ENCODE data around the gene CNTNAP2. TPM values are rescaled to one million over a fixed set of nuclear protein-coding genes. Genes with fewer than 3 reads are reported as not detected.

The CNTNAP2 gene
- total RNA-seq, 2 experiments from 2014 or later, result not detected

DNA sequence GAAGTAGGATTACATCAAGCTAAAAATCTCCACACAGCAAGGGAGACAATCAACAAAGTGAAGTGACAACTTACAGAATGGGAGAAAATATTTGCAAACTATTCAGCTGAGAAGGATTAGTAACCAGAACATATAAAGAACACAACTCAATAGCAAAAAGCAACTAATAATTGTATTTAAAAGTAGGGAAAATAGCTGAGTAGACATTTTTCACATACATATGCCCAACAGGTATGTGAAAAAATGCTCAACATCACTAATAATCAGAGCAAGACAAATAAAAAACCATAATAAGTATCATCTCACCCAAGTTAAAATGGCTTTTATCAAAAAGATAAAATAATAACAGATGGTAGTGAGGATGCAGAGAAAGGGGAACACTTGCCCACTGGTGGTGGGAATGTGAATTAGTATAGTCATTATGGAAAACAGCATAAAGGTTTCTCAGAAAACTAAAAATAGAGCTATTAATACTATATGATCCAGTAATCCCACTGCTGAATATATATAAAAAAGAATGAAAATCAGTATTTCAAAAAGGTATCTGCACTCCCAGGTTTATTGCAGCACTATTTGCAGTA, 1689.5 kb downstream of the CNTNAP2 start:
- H3K9me3 ChIP-seq (ENCODE audit: control insufficient read depth in 1 of 2, insufficient read depth in 1 of 2, low read length in 2 of 2), result peaks cover 0 to 7% of the 10 kb centered on the region in 2 experiments
- no peaks in the 10 kb centered on the region for H3K36me3 ChIP-seq (ENCODE audit: insufficient read depth, low read length)
- no peaks in the 10 kb centered on the region for H3K4me1 ChIP-seq (ENCODE audit: insufficient read depth, low read length)
- no peaks in the 10 kb centered on the region for H3K27me3 ChIP-seq (ENCODE audit: control insufficient read depth in 1 of 2, insufficient read depth in 2 of 2, low read length in 2 of 2)
- intact Hi-C loops (cut with DNase I, micrococcal nuclease), result no loop called here
- H3K27ac Mint-ChIP-seq, result no peak overlapping the region
- POLR2A ChIA-PET, result no interaction called here
- ATAC-seq (ENCODE audit: poor library complexity) (no peak), DNase-seq (no peak)
- H3K4me1 Mint-ChIP-seq (ENCODE audit: low read depth), result no peaks in the 10 kb centered on the region
- TF ChIP-seq, protein P1, sequence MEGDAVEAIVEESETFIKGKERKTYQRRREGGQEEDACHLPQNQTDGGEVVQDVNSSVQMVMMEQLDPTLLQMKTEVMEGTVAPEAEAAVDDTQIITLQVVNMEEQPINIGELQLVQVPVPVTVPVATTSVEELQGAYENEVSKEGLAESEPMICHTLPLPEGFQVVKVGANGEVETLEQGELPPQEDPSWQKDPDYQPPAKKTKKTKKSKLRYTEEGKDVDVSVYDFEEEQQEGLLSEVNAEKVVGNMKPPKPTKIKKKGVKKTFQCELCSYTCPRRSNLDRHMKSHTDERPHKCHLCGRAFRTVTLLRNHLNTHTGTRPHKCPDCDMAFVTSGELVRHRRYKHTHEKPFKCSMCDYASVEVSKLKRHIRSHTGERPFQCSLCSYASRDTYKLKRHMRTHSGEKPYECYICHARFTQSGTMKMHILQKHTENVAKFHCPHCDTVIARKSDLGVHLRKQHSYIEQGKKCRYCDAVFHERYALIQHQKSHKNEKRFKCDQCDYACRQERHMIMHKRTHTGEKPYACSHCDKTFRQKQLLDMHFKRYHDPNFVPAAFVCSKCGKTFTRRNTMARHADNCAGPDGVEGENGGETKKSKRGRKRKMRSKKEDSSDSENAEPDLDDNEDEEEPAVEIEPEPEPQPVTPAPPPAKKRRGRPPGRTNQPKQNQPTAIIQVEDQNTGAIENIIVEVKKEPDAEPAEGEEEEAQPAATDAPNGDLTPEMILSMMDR (IDR thresholded peaks at IDR 0.05), result no peak
- H3K27me3 Mint-ChIP-seq, result no peaks in the 10 kb centered on the region
- no peaks in the 10 kb centered on the region for H3K9me3 Mint-ChIP-seq
- no peaks in the 10 kb centered on the region for H3K36me3 Mint-ChIP-seq (ENCODE audit: low read depth)
- CTCF ChIA-PET, result no interaction called here
- no peak overlapping the region for H3K27ac ChIP-seq (ENCODE audit: low read depth in 1 of 2, low read length in 2 of 2)
- no peak overlapping the region for H3K4me3 ChIP-seq (ENCODE audit: low read length)
- H3K4me3 Mint-ChIP-seq, result no peak overlapping the region

DNA sequence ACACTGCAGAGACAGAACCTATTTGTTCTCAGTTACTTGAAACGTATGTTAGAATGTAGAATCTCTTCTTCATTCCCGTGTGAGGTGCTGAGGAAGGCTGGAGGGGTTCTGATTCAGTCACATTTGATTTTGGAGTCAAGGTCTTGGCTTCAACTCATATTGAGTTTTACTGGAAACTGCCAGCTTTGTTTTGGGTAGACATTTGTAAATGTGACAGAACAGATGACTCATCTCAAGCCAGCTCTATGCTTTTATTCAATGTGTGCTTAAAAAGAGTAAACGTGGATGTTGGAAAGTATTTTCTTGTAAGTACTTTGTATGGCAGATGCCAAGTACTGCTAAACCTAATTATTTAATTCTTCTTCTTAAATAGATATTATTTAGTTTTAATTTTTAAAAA, 1693.2 kb downstream of the CNTNAP2 start:
- Histone ChIP-seq H3K36me3 (ENCODE audit: insufficient read depth, low read length) (no peaks in the 10 kb centered on the region), H3K27ac (ENCODE audit: low read depth in 1 of 2, low read length in 2 of 2) (no peak overlapping the region), H3K9me3 (ENCODE audit: control insufficient read depth in 1 of 2, insufficient read depth in 1 of 2, low read length in 2 of 2) (no peaks in the 10 kb centered on the region), H3K27me3 (ENCODE audit: control insufficient read depth in 1 of 2, insufficient read depth in 2 of 2, low read length in 2 of 2) (no peaks in the 10 kb centered on the region), H3K4me3 (ENCODE audit: low read length) (no peak overlapping the region), H3K4me1 (ENCODE audit: insufficient read depth, low read length) (no peaks in the 10 kb centered on the region)
- no peaks in the 10 kb centered on the region for H3K36me3 Mint-ChIP-seq (ENCODE audit: low read depth)
- intact Hi-C loops (cut with DNase I, micrococcal nuclease), result no loop called here
- TF ChIP-seq, protein P1 (IDR thresholded peaks at IDR 0.05), result no peak
- ATAC-seq (ENCODE audit: poor library complexity) (no peak), DNase-seq (no peak)
- H3K4me3 Mint-ChIP-seq, result no peak overlapping the region
- H3K27me3 Mint-ChIP-seq, result no peaks in the 10 kb centered on the region
- no peaks in the 10 kb centered on the region for H3K4me1 Mint-ChIP-seq (ENCODE audit: low read depth)
- H3K9me3 Mint-ChIP-seq, result no peaks in the 10 kb centered on the region
- ChIA-PET POLR2A (no interaction called here), CTCF (no interaction called here)
- no peak overlapping the region for H3K27ac Mint-ChIP-seq

DNA sequence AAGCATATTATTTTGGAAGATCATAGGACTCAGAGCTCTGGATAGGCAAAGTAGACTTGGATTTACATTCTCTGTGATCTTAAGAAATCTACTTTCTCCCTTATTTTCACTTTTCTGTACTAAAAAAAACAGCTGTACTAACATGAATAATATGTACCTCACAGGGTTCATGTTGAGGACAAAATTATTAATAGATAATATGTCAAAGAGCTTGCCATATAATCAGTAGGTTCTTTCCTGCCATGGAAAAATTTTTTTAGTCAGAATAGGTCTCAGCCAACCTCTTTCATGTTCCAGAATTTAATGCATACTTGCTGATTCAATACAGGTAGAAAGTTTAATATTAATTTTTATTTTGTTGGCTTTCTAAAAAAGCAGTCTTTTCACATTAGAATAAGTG, 1693.7 kb downstream of the CNTNAP2 start:
- Histone ChIP-seq H3K36me3 (ENCODE audit: insufficient read depth, low read length) (no peaks in the 10 kb centered on the region), H3K4me1 (ENCODE audit: insufficient read depth, low read length) (no peaks in the 10 kb centered on the region), H3K4me3 (ENCODE audit: low read length) (no peak overlapping the region), H3K27ac (ENCODE audit: low read depth in 1 of 2, low read length in 2 of 2) (no peak overlapping the region), H3K9me3 (ENCODE audit: control insufficient read depth in 1 of 2, insufficient read depth in 1 of 2, low read length in 2 of 2) (no peaks in the 10 kb centered on the region), H3K27me3 (ENCODE audit: control insufficient read depth in 1 of 2, insufficient read depth in 2 of 2, low read length in 2 of 2) (no peaks in the 10 kb centered on the region)
- POLR2A ChIA-PET, result no interaction called here
- DNase-seq, result no peak
- TF ChIP-seq, protein P1 (IDR thresholded peaks at IDR 0.05), result no peak
- no peaks in the 10 kb centered on the region for H3K9me3 Mint-ChIP-seq
- no peaks in the 10 kb centered on the region for H3K27me3 Mint-ChIP-seq
- no peaks in the 10 kb centered on the region for H3K4me1 Mint-ChIP-seq (ENCODE audit: low read depth)
- CTCF ChIA-PET, result no interaction called here
- H3K4me3 Mint-ChIP-seq, result no peak overlapping the region
- no peak for ATAC-seq (ENCODE audit: poor library complexity)
- no peaks in the 10 kb centered on the region for H3K36me3 Mint-ChIP-seq (ENCODE audit: low read depth)
- no peak overlapping the region for H3K27ac Mint-ChIP-seq
- intact Hi-C loops (cut with DNase I, micrococcal nuclease), result no loop called here

All from CD4-positive, alpha-beta T cell (primary cell).